Fibroblast of villous mesenchyme (primary cell): ENCODE measurements around the gene SIK3. TPM values are rescaled to one million over a fixed set of nuclear protein-coding genes. Genes with fewer than 3 reads are reported as not detected.
A peak's percentile ranks its signal among the peaks of the same experiment; 100 is the strongest.

ENCODE experiments used
- DNase-seq: peaks from one replicate; pipeline ENCODE4 v3.0.0-alpha.2; 2010; ENCODE audit warnings: low read depth
- H3K4me3 ChIP-seq: 2 replicates; pipeline ENCODE4 v1.5.1; 2011; ENCODE audit warnings: low read depth, mild to moderate bottlenecking, low read length
- total RNA-seq: library from RNA; depleted of rRNA; stranded (reverse); fragments of >200 nt; gene quantifications from 2 replicates; pipeline ENCODE4 v1.2.3, GENCODE V29; 2012
- TF ChIP-seq, protein P1 (sequence below): IDR thresholded peaks from 2 replicates; pipeline ENCODE4 v1.5.1; 2012; ENCODE audit warnings: low read depth, mild to moderate bottlenecking, low read length; ENCODE audit not compliant: insufficient read depth

SIK3 gene
- total RNA-seq, 1 donor, result 14.2 TPM

DNA sequence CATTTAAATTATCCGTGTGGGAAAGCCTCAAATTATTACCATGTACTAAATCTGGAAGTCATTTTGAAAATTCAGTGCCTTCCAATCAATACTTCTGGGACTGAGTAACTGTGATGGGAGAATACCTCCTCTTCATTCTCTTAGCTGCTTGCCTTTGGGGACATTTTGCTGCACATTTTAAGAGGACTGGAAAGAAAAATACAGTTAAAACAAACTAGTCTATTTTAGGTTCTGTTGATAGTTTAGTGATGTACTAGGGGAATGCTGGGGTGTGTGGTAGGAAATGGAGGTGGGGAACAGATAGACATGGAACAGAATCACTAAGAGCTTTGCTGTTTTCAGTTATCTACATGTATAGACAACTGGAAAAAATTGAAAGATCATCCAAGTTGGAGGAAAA lies 195.1 kb downstream of the SIK3 start:
- TF ChIP-seq, protein P1, sequence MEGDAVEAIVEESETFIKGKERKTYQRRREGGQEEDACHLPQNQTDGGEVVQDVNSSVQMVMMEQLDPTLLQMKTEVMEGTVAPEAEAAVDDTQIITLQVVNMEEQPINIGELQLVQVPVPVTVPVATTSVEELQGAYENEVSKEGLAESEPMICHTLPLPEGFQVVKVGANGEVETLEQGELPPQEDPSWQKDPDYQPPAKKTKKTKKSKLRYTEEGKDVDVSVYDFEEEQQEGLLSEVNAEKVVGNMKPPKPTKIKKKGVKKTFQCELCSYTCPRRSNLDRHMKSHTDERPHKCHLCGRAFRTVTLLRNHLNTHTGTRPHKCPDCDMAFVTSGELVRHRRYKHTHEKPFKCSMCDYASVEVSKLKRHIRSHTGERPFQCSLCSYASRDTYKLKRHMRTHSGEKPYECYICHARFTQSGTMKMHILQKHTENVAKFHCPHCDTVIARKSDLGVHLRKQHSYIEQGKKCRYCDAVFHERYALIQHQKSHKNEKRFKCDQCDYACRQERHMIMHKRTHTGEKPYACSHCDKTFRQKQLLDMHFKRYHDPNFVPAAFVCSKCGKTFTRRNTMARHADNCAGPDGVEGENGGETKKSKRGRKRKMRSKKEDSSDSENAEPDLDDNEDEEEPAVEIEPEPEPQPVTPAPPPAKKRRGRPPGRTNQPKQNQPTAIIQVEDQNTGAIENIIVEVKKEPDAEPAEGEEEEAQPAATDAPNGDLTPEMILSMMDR, result no peak
- no peak overlapping the region for H3K4me3 ChIP-seq
- DNase-seq, result no peak

DNA sequence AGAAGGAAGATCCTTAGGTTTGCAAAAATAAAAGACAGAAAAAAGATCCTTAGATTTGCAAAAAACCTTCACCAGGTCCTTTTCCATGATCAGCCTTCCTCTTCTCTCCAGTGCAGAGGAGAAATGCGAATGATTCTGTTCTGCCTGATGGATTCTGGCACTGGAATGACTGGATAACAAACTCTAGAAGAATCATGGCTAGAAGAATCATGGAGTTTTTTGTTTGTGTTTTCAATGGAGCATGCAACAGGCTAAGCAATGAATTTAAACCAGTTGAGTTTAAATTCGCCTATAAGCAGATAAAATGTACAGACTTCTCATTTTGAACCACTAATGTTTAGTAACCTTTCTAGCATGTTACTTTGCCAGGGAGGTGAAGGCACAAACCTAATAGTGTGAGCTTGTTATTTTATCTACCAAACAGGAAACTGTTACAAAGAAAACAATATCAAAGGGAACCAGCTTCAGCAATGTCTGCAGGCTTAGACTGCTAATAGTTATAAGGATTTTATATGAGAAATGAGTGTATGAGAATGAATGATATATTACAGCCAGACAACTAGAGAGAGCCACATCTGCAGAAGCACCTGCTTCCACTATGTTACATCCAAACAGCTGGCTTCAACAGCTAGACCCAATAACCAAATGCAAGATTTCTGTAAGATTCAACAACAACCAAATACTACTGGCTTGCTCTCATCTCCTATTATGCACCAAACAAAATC lies 196.1 kb downstream of the SIK3 start:
- DNase-seq, result no peak
- TF ChIP-seq, protein P1, result no peak
- no peak overlapping the region for H3K4me3 ChIP-seq

DNA sequence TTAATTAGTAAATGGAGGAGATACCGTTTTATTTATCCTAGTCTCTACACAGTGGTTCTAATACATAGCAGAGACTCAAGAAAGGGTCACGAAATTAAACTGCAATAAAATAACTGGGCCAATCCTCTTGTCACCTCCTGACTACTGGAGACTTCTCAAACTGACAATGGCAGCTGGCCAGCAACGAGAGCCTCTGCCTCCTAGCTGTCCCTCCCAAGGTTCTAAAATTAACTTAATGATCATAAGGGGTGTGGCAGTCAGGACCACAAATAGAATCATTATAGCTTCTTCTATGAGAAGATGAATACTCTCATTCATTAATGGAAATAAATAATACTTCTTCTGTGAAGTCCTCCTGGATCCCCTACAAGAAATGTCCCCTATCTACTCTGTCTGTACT lies 197.0 kb downstream of the SIK3 start:
- TF ChIP-seq, protein P1, result no peak
- H3K4me3 ChIP-seq, result no peak overlapping the region
- no peak for DNase-seq

DNA sequence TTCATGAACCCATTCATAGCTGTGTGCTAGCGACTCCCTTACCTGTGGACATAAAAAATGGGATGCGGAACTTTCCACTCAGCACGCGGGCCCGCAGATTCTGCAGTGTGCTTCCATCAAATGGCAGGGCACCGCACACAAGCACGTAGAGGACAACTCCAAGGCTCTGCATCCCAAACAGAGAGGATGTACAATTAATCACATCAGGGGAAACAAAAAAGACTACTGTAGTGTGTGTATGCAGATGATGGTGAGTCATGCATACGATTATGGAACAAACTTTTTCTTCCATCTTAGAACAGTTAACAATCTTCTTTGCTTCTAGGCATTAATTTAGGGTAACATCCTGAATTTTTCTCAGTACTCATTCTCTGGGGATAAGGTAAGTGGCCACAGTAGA lies 202.0 kb downstream of the SIK3 start:
- DNase-seq, result no peak
- TF ChIP-seq, protein P1, result no peak
- H3K4me3 ChIP-seq, result no peak overlapping the region

DNA sequence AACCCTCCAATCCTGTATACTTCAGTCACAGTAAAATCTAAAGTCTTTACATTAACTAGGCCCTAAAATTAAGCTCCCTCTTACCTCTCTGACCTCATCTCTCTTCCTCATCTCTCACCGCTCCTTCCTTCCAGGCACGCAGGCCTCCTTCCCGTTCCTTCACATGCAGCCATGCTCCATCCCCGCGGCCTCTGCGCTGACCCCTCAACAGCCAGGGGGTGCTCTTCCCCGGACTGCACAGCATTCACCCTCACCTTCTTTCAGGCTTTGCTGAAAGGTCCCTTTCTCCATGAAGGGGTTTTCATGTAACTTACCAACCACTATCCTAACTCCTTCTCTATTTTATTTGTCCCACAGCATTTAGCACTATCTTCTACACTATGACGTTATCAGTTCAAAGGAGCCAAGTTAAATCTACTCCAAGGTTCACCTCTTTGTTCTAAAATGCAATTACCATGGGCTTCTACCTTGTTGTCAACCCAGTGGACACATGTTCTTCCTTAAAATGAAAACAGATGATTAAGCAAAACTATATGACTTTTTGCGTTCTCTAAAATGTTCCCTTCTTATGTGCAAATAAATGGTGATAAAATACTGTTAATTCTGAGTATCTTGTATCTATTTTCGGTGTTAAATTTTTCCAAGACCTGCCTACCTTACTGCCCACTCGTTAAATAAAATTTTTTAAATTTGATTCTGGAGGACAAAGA lies 203.0 kb downstream of the SIK3 start:
- no peak for DNase-seq
- H3K4me3 ChIP-seq, result no peak overlapping the region
- TF ChIP-seq, protein P1, result peak; percentile 48

DNA sequence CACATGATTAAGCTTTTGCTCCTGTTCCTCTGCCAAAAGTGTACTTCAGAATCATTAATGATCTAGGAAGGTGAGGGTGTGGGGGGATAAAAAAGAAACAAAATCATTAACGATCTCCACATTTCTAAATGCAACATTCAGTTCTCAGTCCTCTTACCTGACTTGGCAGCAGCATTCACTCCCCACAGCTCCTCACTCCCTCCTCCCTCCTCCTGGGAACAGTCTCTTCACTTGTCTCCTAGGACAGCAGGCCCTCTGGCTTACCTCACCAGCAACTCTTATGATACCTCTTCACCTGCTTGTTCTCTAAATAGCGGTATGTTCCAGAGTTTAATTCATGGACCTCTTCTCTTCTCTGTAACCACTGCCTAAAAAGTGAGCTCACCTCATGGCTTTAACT lies 204.3 kb downstream of the SIK3 start:
- H3K4me3 ChIP-seq, result no peak overlapping the region
- TF ChIP-seq, protein P1, result no peak
- DNase-seq, result no peak
